ENCODE results near the gene FLOT2.
A peak's percentile ranks its signal among the peaks of the same experiment; 100 is the strongest.
"Not testable (repeated sequence)": the region's sequence is repeated elsewhere in the genome, so short reads cannot be mapped to it uniquely, and the experiment has no call there.

The FLOT2 gene

DNA sequence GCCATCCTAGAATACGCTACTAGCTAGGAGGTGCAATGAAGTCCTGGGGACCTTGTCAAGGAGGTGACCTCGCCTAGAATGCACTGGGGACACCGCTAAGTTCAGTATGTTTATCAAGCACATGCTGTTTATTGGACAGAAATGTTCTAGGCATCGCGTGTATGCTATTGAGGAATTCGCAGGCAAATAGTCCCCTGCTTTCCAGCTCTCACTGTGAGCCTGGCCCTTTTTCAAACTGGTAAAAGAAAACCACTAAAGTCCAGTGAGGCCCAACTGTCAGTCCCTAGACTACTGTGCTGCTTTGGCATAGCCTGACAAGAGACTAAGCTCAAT, 53.8 kb downstream of the FLOT2 start:
- no peak for DNase-seq (ENCODE audit: low spot score)

DNA sequence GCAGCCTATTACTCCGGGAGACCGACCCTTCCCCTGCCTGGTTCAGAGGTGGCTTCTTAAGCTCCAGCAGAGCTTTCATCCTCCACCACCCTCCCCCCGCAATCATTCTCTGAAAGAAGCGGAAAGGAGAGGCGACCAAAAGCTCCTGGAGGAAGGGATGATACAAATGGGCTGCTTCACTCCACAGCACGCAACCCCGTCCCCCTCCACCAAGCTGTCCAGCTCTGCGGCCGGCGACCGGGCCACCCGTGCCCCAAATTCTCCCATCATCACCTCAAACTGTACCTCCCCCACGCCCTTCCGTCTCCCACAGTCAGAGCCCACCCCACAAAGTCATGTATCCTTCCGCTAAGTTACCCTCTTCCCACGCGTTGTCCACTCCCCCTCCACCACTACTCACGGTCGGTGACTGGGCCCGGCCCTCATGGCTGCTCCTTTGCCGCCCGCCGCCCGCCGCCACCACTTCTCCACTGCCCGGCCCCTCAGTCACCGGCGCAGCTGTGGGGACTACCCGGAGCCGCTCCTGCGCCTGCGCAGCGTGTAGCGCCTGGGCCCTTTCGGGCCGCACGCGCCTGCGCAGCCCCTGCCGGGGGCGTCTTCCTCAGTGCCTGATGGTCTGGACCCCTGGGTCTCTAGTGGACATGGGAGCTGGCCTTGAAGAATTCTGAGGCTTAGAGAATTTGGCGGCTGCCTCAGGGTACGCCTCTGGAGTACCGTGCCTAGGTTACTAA, 55.1 kb downstream of the FLOT2 start, which contains the start of gene FAM222B:
Gene FAM222B (minus strand): TSS at position 509 of the 731 bp plus-strand sequence. CDS start 76,123 bp downstream, outside the sequence.
- DNase-seq (ENCODE audit: low spot score): peak; percentile 76

DNA sequence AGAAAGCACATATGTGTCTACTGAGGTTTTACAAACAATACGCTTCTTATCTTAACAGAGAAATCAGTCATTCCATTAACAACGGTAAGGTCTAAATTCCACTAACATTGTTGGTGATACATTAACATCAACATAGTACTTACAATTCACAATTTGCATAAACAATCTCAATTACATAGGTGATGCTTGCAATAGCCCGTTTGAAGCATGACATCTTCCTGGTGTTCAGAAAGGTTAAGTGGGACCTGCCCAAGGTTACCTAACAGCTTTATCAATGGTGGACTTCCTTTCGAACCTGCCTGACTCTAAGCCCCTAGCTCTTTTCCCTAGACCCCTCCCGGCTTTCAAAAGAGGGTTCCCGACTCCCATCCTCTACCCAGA, 55.6 kb downstream of the FLOT2 start:
- peak; percentile 38 for DNase-seq (ENCODE audit: low spot score)

DNA sequence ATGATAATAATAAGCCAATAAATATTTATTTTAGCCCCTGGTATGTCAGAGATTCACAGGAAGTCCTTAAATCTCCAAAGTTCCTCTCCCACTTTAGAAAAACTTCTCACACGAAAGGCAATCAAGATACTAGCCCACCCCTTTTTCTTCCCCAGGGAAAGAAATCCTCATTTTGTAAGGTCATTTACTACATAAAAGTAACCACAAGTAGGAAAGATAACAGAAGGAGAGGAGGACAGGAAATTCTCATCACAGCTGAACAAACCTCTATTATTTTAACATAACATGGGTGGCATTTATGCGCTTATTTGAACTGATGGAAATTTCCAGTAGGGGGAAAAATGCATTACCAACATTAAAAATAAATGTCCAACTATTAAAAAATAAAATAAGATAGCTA, 58.3 kb downstream of the FLOT2 start:
- no peak for DNase-seq (ENCODE audit: low spot score)

DNA sequence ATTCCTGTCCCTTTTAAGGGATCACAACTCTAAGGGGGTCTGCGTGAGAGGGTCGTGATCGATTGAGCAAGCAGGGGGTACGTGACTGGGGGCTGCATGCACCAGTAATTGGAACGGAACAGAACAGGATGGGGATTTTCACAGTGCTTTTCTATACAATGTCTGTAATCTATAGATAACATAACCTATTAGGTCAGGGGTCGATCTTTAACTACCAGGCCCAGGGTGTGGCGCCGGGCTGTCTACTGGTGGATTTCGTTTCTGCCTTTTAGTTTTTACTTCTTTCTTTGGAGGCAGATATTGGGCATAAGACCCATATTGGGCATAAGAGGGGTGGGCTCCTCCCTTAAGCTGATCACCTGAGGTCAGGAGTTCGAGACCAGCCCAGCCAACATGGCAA, 61.0 kb downstream of the FLOT2 start:
- DNase-seq (ENCODE audit: low spot score): not testable (repeated sequence)

DNA sequence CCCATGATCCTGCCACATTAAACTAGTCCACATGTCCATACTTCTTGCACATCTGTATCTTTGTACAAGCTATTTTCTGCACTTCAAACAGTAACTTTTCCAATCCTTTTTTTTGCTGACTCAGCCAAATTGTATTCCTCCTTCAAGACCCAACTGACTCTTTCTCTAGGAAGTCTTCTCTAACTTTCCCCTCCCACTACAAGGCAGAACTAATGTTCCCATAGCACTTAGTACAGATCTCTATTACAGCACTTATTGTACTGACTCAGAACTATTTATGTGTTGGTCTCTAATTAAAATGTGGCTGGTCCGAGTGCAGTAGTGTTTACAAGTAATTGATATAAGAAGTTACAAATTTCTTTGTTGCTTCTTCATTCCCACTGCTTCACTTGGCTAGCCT, 63.1 kb downstream of the FLOT2 start:
- no peak for DNase-seq (ENCODE audit: low spot score)
